GM12864 (cell line): ENCODE results near the gene COL25A1.

Experiments
- DNase-seq: peaks from one replicate; pipeline ENCODE4 v3.0.0-alpha.2; 2011; ENCODE audit warnings: low read depth
- H3K4me3 ChIP-seq: 2 replicates; pipeline ENCODE4 v1.5.1; 2011; ENCODE audit warnings: mild to moderate bottlenecking, low read depth, low read length, control low read depth
- TF ChIP-seq, protein P1 (sequence below): IDR thresholded peaks from 2 replicates; pipeline ENCODE4 v1.5.1; 2011; ENCODE audit warnings: low read depth, mild to moderate bottlenecking, moderate library complexity, low read length, control low read depth, inconsistent platforms; ENCODE audit errors: missing control alignments

Gene COL25A1

DNA sequence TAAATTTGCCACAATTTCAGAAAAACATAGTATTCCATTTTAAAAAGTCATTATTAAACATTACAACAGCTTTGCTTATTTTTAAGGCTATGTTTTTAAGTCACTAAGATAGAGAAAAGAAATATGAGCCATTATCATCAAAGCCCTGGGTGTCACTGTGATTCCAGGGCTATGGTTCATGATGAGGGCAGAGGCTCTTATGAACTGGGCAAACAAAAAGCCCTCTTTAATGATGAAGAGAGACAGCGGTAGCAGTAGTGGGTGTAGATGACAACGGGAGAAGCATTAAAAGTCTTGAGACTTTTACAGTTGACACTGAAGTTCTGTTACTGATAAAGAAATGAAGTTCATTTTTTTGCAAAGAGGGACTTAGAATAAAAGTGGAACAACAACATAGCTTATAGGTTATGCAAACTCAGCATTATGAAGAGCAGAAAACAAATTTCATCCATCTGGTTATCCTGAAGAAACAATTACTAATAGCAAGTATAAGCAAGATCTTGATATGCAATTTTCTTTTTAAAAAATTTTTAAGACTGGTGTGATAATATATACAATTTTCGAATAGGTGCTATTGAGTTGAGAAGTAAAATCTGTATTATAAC lies 336.9 kb downstream of the COL25A1 start:
- TF ChIP-seq, protein P1, sequence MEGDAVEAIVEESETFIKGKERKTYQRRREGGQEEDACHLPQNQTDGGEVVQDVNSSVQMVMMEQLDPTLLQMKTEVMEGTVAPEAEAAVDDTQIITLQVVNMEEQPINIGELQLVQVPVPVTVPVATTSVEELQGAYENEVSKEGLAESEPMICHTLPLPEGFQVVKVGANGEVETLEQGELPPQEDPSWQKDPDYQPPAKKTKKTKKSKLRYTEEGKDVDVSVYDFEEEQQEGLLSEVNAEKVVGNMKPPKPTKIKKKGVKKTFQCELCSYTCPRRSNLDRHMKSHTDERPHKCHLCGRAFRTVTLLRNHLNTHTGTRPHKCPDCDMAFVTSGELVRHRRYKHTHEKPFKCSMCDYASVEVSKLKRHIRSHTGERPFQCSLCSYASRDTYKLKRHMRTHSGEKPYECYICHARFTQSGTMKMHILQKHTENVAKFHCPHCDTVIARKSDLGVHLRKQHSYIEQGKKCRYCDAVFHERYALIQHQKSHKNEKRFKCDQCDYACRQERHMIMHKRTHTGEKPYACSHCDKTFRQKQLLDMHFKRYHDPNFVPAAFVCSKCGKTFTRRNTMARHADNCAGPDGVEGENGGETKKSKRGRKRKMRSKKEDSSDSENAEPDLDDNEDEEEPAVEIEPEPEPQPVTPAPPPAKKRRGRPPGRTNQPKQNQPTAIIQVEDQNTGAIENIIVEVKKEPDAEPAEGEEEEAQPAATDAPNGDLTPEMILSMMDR = no peak
- no peak for DNase-seq
- no peak overlapping the region for H3K4me3 ChIP-seq

DNA sequence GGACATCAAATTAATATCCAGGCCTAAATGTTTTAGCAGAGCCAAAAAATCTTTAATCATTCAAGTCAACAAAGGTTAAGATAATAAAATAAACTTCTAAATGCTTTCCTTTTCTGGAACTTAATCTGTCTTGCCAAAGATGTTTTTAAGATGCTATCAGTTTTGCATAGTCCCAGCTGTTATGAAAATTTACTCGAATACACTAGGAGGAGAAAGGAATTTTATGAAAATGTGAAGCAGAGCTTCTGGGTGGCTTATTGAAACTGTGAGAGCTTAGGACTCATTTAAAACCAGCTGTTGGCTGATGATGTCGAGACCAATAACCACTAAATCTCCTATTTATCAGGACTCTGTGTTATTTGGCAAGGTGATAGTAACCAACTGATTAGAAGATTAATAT lies 337.4 kb downstream of the COL25A1 start:
- no peak for DNase-seq
- no peak overlapping the region for H3K4me3 ChIP-seq
- TF ChIP-seq, protein P1 = no peak

DNA sequence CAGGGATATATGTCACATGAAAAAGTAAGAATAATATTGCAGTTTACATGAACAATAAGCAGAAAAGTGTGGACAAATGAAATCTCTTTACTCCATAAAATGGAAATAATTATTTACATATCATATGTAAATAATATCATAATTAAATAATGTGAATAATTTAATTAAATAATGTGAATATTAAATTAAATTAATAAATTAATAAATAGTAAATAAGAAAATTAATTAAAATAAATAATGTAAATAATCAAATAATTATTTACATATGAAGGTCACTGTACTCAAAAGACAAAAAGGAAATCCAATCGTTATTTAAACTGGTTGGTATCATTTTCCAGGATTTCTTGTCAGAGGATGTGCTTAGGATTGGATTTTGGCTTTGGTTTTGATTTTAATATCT lies 338.5 kb downstream of the COL25A1 start:
- TF ChIP-seq, protein P1 = no peak
- no peak overlapping the region for H3K4me3 ChIP-seq
- DNase-seq = no peak

DNA sequence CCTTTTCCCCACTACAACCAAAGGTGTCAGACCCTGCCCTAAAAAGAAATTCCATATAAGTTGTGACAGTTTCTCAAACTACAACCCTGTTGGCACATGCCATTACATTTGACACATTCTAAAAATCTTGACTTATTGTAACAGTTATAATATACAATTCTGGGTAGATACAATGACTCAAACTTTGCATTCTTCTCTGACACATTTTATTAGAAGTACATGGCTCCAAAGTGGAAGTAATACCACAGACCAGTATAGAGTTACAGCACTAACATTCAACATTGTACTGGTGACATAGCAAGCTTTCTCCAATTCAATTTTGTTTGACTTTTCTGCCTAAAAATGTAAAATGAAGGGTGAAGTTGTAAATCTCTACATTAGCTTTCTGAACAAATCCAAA lies 343.0 kb downstream of the COL25A1 start:
- H3K4me3 ChIP-seq = no peak overlapping the region
- TF ChIP-seq, protein P1 = no peak
- no peak for DNase-seq

DNA sequence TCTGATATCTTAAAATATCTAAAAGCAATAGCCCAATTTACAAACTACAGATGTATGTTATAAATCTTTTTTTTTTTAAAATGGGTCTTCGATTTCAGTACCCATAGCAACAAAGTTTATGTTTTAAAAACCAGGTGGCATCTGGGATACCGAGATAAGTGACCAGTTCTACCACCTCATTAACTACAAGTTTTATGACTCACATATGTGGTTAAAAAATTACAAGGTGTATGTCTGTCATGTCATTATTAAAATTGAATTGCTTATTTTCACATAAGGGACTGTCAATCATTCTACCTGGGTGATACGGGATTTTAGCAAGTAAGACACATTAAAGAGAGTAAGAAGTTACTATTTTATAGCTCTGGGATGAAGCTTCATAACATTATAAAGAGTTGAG lies 347.6 kb downstream of the COL25A1 start:
- no peak overlapping the region for H3K4me3 ChIP-seq
- TF ChIP-seq, protein P1 = no peak
- no peak for DNase-seq

GRCh38 chr4:108953941-108954340 lies 348.5 kb downstream of the COL25A1 start:
- no peak overlapping the region for H3K4me3 ChIP-seq
- TF ChIP-seq, protein P1 = no peak
- no peak for DNase-seq
